HG02642 (cell line): ENCODE results near the gene GNAO1.

Source experiments
- ATAC-seq: cut with Tn5 transposase; IDR thresholded peaks from one replicate; pipeline ENCODE4 v1.9.1; 2021; ENCODE audit warnings: mild to moderate bottlenecking; ENCODE audit not compliant: unreplicated experiment, poor library complexity

GNAO1 gene

DNA sequence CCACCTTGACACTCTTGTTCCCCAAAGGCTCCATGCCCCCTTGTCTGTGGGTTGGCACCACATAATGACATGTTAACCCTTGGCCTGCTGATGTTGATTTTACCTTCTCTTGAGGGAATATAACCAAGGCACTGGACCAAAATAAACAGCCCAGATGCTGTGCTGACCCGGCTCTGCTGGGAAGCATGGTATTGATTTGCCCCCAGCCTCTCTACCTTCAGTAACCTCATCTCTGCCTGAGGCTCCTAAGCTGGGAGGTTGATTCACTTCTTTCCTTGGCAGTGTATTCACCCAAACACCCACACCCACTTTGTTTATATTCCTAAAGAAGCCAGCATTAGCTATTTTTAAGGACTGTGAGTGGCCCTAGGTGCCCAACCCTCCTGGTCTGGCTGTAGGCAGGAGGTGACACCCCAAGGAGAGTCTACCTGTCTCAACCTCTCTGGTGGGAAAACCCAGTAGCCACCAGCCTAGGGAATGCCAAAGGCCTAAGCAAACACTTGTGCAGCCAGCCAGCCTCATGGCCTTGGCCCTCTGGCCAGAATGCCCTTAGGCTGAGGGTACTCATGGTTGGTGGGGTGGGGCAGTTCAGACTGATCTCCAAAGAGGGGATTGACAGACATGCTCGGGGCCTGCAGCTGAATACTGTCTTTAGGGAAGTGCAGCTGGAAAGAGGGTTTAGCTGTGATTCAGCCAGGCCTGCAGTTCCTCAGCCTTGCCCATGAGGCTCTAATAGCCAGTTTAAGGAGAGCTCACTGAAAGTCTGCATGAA lies 42.7 kb downstream of the GNAO1 start:
- ATAC-seq = no peak

DNA sequence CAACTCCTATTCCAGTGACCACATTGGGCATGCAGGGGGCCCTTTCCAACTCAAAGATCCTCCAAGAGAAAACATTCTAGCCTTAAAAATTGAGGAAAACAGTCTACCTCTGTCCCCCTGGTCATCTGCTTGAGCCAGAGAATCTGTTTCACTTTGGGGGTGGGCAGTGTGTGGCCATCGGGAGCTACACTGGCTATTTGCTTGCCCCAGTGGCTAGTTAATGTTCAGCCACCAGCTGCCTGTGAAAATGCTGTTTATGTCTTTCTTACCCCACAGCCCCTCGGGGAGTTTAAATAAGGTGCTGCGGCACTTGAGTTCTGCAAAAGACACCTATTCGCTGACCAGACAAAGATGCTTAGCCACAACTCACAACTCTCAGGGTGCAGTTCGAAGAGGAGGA lies 43.4 kb downstream of the GNAO1 start:
- no peak for ATAC-seq

DNA sequence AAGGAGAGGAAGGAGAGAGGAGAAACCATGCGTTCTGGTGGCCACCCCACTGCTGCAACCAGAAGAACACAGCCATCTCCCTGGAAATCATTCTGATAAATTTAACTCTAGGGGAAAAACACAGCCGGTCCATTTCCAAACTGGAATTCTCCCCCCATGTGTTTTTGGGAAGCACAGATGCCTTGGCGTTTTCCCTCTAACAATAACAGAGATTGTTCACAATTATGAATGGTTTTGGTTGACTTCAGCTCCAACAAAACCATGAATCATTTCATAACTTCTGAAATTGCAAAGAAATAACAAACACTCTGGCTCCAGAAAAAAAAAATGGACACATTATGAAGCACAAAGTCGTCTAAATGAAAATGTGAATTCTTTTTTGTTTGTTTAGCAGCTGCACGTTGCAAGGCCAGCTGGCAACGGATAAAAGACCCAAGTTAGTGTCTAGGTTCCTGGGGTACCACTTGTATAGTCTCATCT lies 46.2 kb downstream of the GNAO1 start:
- ATAC-seq = no peak

DNA sequence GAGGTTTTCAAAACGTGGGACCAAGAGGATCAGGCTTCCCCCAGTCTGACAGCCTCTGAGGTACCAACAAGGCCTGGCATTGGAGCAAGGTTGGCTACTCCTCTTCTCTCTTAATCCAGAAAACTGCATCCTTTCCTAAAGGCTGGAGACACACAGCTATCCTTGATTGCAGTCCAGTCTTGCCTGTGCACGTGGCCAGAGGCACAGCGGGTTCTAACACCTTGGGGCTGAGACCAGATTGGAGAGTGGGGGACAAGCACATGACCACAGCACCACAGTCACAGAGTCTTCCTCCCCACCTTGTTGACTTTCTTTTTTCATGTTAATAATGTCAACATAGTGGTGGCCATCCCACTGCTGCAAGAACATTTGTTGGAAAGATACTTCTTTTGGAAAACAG lies 46.9 kb downstream of the GNAO1 start:
- ATAC-seq = no peak

DNA sequence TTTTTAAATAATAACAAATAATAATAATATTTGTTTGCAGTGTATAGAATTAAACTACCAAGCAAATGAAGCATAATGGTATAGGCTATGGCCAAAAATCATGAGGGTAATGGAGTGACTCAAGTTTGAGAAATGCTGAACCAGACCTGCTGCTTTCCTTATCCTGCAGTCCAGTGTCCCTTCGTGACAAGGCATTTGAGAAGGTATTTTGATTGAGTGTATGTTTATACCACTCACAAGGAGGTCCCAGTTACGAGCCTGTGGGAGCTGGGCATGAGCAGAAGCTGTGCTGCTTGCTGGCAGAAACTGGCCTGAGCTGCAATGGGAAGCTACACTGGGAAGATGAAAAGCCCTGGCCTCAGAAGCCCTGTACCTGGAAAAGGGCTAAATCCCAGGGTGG lies 50.3 kb downstream of the GNAO1 start:
- no peak for ATAC-seq

DNA sequence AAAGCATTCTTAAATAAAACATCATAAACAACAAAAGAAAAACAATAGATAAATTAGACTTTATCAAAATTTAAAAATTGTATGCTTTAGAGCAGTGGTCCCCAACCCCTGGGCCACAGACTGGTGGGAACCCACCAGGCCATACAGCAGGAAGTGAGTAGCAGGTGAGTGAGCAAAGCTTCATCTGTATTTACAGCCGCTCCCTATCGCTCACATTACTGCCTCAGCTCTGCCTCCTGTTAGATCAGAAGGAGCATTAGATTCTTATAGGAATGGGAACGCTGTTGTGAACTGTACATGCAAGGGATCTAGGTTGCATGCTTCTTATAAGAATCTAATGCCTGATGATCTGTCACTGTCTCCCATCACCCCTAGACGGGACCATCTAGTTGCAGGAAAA lies 51.5 kb downstream of the GNAO1 start:
- ATAC-seq = no peak

DNA sequence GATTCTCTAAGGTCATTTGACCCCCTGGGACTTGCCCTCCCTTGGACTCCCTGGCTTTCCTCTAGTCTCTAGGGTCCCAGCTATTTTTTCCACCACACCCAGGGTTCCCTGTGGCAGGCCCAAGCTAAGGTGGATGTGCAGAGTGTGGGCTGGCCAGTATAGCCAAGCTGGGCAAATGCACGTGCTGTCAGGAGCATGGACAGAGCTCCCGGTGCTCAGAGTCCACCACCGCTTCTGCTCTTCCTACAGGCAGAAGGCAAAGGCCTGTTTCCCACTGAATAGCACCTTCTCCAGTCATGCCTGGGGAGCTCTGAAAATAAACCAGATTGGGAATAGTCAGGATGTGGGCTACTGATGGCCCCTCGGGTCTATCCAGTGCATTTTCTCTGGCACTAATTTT lies 53.3 kb downstream of the GNAO1 start:
- ATAC-seq = no peak

DNA sequence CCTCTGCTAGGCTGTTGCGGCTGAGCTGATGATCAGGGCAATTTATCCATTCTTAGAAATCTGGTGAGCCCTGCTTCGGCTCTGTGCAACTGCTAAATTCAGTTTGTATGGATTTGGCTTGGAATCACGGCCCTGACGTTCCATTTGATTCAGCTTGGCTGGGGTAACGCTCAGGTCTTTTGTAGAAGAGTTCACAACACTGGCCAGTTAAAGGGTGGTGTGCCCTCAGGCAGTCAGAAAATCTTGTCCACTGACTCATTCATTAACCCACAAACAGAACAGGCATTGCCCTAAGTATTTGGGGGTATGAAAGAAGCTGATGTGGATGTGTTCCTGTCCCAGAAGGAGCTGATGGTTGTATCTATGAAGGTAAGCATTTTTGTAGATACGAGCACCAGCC lies 53.9 kb downstream of the GNAO1 start:
- ATAC-seq = no peak

DNA sequence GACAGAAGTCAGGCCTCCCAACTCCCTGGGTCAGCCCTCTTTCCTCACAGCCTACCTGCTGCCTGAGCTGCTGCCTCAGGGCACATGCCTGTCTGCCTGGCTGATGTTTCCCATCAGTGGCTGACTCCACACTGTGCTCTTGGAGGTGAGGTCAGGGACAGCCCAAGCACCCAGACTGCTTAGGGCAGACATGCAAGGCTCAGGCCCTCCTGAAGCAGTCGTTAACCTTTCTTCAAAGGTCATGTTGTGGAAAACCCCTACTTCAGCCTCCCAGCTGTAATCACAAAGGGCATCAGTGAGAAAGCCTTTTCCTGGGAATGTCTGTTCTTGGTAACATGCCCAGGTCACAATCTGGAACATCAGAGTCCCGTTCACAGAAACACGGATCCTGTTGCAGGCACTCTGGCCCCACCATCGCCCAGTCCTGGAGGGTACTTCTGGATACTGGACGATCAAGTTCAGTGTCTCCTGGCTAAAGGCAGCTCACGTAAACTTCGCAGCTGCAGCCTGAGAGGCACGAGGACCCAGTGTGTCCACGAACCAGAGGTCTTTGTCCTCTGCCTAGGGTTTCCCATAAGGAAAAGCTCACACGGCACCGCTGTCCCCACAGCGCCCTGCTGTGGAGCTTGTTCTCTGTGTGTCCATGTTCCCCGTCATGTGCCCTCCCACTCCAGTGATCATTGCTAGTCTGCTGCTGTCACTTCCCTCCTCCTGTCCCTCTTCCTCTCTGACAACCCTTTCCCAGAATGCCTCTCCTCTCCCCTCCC lies 54.9 kb downstream of the GNAO1 start:
- ATAC-seq = no peak

DNA sequence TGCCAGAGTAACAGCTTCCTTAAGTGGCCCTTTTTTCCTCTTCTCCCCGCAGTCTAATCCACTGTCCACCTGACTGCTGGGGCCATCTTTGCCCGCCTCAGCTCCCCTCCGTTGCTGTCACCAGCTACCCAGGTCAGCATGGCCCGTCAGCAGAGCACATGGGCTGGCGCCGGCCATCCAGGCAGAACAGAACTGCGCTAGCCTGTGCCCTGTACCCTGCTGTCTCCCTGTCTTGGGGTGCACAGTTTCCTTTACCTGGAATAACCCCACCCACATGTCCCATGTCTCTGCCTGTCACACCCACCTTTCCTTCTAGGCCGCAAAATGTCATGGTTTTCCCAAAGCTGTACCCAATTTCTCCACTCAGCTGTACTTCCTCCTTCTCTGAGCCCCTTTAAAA lies 55.7 kb downstream of the GNAO1 start:
- ATAC-seq = no peak

DNA sequence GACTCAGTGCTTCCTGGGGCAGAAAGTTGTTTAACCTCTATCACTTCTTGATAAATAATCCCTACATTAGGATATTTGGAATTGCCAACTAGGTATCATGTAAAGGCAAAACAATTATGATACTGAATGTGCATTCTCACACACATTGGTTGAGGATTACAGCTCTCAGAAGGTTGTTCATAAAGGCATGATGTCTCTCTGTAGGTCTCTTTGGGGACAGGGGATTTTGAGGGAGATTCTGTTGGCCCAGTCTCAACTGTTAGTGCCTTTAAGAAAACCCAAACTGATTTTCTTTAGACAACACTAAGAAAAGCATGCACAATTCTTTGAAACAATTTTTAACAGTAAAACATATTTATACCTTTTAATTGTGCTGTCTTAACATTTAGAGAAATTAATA lies 56.5 kb downstream of the GNAO1 start:
- no peak for ATAC-seq

DNA sequence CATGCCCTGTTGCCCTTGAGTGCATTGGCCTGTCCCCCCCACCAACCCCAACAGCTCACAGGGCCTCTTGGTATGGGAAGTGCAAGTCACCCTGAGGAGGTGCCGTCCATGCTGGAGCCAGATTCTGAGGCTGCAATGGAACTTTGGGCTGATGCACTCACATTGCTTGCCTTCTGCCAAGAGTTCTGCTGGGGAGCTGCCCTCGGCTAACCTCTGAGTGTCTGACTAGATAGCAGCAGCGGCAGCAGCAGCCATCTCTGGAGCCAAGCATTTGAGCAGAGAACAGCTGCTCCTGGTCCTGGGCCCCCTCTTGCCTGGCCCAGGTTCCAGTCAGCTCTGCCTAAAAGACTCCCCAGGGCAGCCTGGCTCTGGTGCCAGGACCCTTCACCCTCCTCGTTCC lies 61.5 kb downstream of the GNAO1 start:
- no peak for ATAC-seq

DNA sequence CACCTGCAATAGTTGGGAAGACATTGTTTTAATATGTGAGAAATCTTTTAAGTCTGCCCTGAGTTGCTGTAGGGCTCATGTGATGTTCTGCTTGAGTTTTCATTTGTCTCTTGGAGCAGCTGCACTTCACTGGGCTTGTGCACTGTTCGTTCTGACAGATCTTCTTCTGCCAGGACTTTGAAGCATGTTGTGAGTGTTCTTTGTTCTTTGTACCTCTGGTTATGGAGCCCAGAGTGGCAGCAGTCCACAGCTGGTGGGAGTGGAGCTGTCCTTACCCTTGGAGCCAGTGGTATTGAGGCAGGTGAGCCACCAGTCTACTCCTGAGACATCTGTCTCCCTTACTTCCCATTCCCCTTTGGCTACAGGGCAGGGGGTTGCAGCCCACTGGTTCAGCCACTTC lies 64.6 kb downstream of the GNAO1 start:
- no peak for ATAC-seq

DNA sequence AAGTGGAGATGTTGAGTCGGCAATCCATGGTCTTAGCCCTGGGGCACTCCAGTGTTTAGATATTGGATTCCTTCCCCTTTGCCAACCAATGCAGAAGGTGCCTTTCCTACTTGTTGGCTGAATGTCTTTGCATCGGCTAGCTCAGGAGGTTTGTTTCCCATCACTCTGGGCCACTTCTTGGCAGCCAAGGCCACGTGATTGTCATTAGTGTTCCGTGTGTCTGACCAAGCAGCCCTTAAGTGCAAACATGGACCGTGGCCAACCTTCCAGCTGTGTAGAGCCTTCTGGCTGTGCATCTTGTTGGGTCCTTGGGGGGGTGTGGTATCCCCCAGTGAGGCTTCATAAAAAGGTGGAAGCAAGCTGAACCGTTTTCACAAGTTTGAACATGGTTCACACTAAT lies 66.0 kb downstream of the GNAO1 start:
- no peak for ATAC-seq

DNA sequence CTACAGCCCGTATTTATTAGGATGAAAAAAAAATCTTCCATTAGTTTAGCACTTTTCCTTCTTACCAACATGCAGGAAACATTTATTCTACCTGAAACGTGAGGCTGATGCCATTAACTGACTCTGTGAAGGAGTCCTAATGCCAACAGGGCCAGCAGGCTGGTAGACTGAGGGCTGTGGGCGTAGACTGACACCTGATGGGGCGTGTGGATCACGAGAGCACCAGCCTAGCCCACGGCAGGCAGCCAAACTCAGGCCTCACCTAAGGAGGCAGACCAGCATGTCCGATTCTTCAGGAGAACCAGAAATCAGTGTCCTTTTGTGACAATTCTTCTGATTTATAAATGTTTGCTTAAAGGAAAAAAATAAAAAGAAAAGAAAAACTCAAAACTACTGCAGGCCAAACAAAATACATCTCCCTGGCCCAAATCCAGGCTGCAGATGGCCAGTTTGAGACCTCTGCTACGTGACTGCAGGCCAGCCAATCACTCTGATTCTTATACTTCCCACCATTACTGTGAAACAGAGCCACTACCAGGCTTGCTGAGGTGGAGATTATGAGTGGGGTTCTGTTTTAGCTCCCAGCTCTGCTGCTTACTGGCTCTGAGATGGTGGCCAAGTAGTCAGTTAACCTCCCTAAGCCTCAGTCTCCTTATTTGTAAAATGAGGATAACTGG lies 66.5 kb downstream of the GNAO1 start:
- ATAC-seq = no peak

DNA sequence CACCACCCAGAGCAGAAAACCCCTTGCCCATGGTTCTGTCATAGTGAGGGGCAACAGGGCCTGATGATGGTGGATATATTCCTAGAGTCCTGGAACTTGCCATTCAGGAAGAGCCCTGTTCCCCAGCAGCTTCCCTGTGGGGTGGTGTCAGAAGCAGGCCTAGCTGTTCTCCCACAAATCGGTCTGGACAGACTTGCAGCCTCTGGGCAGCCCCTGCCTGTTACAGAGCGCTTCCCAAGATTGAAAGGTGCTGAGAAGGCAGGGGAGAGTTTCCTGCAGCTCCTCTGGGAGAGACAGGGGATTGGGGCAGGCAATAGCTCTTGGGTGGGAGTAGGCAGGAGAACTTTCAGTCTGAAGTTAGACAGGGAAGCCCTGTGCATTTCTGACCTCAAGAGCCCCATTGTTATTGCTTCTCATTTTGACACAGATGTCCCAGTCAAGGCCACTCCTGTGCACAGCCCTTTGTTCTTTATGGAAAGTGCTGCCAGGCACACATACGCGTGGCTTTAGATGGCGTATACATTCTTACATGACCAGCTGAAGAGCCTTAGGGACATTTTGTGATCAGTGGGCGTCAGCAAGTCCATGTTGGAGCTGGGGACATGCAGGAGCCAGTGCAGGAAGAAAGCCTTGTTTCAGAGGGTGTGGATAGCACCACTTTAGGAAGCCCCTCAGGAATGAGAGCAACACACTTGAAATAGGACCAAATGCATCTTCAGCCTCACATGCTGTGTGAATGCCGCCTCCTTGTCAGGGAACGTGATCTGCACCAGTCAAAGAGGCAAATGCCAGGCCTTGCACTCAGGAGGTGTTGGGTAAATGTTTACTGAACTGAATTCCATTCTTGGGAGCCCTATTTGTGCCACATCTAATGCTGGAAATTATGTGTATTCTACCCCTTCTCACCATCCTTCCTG lies 67.5 kb downstream of the GNAO1 start:
- no peak for ATAC-seq

DNA sequence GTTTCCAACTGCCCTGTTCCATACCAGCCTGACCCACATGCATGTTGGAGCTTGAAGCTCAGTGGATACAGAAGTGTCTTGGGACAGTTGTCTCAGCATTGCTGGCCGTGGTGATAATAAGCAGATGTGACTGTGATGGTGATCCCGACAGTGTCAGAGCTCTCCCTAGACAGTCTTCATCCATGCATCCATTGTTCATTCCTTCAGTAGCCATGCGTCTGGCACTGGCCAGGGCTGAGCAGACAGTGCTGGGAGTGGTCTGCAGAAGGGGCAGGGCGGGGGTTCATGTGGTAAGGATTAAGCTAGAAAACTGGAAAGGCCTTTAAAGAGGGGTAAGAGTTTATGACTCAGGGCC lies 68.1 kb downstream of the GNAO1 start:
- ATAC-seq = no peak

DNA sequence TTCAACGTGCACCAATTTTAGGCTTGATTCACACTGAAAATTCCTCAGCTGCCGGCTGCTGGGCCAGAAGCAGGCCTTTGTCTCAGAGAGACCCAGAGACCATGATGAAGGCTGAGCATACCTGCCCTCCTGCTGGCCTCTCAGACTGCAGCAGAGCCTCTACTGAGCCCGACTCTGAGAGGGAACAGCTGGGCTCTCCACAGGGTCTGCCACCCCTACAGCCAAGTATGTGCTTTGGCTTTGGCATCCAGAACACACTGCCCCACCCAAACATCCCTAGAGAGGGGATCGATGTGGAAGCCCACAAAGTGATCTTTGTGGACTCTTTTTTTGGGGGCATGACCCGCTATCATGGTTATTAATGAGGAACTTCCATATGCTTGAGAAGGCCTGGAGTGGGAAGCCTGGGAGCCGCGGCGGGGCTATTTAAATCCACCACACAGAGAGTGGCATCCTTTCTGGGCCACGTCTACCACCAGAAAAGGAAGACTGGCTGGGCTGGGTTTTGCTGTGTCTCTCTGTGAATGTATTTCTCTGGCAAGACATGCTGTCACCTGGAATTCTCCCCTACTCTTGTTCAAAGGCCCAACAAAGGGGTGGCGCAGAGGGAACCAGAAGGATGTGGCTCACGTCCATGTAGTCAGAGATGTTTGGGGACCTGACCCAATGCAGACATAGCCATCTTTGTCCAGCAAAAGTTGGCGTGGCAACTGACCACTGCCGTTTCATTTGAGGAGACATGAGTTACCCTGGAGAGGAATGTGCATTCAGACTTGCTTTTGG lies 69.3 kb downstream of the GNAO1 start:
- ATAC-seq = no peak

DNA sequence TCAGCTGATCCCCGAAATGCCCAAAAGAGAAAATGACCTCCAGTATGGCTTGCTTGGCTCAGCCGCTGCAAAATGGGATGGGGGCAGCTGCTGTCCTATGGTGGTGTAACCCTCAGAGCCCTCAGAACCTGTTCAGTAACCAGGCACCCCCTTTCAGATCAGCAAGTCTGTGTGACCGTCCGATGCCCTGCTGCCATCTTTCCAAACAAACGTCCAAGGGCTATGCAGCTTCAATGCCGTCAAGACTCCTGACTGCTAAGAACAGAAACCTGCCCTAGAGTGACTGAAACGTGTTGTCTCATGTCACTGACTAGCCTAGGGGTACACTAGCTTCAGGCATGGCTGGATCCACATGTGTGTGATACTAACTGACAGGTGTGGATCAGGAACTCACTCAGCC lies 70.4 kb downstream of the GNAO1 start:
- no peak for ATAC-seq

DNA sequence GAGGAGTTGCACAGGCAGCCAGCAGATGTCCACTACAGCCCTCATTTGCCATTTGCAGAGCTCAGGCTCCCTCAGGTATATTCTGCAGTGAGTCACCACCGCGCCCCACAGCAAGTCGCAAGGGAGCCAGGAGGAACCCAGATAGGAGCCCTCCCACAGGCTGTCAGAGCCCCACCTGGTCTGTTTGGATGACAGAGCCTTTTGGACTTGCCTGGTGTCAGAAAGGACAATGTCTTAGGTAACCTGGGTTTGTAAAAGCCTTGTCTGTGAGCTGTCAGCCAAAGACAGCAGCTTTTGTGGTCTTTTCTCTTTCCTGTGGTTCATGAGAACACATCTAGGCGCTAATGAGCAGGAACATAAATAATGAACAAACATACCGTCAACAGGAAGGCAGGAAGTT lies 70.9 kb downstream of the GNAO1 start:
- no peak for ATAC-seq
